Daoy (cell line): Measurements from ENCODE around the gene TTLL9. TPM values are rescaled to one million over a fixed set of nuclear protein-coding genes. Genes with fewer than 3 reads are reported as not detected.
A peak's percentile ranks its signal among the peaks of the same experiment; 100 is the strongest.

Experiments
- DNase-seq: peaks from one replicate; pipeline ENCODE4 v3.0.0-alpha.2; 2015; ENCODE audit warnings: low read depth
- total RNA-seq: library from RNA; depleted of rRNA; stranded (reverse); fragments of >200 nt; shearing (Covaris generic); gene quantifications from 2 replicates; pipeline ENCODE4 v1.2.3, GENCODE V29; 2014; rRNA removed

TTLL9 gene
- total RNA-seq, 1 experiment from 2014 or later: 1.5 TPM

DNA sequence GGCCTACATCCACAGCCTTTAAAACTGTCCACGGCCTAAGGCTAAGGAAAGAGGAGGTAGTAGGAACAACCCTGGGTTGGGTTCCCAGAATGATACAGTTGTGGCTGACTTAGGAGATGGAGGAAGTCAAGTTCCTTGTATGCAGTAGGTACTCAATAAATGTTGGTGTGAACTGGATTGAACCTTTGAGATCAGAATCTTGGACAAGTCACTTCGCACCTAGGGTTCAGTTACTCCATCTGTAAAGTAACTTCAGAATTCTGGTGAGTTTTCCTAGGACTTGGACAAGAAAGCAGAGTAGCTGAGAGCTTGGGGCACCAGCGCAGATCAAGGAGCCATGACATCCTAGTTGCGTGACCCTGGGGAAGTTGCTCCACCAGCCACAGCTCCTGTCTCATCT is 106.6 kb downstream of the TTLL9 start:
- DNase-seq: no peak

DNA sequence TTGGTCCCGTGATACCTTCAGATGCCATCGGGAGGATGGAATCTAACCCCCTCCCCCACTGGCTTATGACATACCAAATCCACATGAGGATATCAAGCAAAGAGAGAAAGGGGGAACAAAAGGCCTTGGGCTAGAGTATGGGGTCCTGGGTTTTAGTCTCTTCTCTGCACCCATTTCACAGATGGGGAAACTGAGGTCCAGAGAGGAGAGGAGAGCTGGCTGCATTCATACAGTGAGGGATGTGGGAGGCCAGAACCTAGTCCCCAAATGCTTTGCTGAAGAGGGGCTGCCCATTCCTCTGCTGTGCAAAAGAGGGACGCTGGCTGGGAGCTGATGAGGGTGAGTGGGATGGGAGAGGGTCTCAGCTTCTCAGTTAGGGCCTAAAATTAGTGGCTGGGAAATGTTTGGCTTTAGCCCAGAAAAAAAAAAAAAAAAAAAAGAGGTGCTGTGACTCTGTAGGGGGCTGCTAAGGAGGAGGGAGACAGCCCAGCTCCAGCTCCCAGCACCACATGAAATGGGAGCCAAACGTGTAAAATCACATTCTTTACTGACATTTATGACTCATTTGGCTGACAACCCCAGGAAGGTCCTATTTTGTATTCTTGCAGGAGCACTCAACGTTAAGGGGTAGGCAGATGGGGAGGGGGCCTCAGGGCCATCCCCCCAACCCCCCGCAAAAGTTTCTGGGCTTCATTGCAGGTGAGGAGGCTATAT is 109.4 kb downstream of the TTLL9 start:
- DNase-seq: no peak

DNA sequence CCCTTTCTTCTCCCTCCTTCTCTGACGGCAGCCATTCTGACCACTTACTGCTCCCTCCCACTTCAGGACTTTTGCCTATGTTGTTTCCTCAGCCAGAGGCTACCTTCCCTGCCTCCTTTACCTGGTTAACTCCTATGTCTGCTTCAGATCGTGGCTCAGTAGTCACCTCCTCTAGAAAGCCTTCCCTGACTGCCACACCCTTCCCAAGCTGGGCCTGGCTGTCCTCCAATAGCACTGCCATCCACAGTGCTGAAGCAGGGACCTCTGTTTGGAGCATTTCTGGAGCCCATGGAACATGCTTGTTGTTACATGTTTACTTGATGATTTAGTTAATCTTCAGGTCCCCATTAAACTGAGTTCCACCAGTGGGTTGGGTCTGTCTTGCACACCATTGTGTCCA is 111.3 kb downstream of the TTLL9 start:
- no peak for DNase-seq

DNA sequence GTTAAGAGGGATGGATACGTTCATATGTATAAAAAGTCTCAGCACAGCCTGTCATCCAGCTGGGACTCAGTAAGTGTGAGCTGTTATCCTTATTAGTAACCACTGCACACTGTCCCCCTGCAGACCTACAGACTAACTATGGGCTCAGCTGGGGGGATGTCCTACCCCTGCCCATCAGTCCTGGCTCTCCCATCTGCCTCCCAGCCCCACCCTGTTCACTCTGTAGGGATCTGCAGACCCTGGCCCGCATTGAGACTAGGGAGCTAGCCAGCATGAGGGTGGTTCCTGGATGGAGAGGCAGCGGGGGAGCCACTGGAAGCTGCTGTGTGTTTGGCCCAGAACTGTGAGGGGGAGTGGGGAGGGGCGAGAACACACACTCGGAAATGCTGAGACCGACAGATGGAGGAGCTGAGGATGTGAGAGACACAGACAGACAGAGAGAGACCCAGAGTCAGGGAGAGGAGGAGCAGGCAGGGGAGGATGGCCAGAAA is 114.6 kb downstream of the TTLL9 start:
- DNase-seq: no peak

DNA sequence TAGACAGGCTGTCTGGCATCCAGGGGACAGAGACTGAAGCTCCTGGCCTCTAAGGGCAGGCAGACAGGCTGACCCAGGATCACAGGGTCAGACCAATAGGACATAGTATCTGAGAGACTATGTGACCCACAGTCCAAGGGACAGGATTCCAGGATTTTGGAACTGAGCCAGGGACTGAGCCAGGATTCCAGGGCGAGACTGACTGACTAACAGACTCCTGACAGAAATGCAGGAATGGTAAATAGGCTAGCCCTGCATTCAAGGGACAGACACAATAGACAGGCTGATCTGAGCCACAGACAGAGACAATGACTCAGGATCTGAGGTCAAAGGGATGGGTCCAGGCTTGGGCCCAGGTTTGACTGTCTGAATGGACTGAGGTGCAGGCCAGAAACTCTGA is 117.3 kb downstream of the TTLL9 start:
- peak; percentile 14 for DNase-seq

DNA sequence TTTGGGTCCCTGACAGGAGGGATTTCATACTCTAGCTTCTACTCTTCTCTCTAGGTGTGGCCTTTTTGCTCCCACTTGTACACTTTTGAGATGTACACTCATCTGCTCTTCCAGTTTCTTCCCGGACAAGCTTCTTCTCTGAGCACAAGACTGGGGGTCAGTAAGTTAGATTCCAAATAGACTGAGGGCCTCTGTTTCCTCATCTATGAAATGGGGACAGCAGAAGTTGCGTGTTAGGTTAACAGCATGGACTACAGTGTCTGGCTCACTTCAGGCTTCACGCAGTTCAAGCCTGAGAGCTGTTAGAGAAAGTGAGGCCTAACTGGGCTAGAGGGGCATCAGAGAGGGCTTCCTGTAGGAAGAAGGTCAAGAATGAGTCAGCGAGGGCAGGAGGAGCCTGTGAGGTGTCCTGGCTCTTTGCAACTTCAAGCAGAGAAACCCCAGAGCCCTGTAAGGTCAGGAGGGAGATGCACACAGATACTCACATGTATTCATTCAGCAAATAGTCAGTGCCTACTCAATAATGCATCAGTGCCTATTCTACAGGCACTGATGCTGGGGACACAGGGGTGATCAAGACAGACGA is 118.1 kb downstream of the TTLL9 start:
- DNase-seq: no peak

DNA sequence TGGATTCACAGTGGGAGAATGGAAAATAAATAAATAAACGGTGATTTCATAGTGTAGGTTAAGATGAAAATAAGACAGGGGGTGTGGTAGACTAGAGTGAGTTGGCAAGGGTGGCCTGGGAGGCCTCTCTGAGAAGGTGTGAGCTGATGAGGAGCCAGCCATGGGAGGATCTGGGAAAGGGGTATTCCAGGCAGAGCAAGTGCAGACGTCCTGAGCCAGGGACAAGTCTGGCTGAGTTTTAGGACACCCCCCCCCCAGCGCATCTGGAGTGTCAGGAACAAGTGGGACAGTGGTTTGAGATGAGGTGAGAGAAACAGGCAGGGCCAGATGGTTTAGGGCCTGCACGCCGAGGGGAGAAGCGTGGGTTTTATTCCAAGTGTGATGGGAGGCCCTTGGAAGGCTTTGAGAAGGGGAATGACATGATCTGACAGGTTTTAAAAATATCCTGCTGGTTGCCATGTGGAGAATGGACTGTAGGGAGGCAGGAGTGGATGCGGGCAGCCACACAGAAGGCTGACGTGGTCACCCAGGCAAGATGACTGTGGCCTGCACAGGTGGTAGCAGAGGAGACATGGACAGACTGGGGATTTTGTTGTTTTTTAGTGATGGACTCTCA is 118.7 kb downstream of the TTLL9 start:
- no peak for DNase-seq

DNA sequence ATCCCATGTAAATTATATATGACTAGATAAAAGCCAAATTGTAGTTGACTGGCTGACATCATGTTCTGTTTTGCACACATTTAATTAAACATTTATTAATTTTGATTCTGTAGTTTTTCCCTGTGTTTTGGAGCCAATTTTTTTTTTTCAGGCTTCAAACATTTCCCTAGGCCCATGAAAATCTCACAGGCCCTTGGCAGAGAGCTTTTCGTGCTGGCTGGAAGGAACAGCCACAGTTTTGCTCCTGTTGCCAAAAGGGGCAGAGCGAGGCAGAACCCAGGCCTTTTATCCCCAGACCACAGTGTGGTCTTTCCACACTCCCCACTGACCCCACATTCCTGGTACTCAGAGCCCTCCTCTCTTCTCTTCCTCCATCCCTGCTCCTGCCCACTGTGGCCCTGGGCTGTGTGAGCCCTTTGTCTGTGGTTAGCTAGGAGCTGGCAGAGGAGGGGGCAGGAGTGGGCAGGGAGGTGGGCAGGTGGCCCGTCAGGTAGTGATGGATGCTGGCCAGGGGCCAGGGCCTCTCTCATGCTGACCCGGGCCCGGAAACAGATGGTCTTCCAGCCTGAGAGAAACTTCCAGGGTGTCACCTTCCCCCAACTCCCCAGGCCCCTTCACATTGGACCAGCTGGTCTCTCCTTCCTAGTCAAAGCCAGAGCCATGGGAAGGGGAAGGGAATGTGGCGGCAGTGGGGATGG is 120.4 kb downstream of the TTLL9 start:
- no peak for DNase-seq

DNA sequence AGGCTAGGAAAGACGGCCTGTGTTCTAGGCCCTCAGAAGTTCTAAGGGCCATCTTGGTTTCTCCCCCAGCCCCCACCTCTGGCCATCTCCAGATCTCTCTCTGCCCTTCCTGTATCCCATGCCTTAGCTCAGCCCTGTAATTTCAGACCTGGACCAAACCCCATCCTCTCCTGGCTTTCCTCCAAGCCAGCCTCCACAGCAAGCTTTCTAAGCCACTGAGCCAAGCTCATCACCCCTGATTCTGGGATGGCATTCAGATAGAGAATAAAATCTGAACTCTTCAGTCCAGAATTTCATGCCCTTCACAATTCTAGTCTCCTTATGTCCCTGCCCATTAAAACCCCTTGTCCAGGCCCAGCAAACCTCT is 120.9 kb downstream of the TTLL9 start:
- DNase-seq: no peak

DNA sequence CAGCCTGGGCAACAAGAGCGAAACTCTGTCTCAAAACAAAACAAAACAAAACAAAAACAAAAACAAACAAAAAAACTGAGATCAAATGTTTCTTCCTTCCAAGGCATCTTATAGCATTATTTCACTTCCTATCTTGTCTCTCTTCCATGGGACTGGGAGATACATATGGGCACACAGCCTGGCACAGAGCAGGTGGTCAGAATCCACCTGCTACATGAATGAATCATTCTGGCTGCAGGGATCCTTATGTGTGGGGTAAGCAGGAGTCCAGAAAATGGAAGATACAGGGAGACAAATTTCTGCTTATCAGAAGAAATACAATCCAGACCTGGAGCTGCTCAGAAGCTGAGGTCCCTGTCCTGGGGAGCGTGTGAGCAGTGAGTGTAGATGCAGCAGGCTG is 121.7 kb downstream of the TTLL9 start:
- no peak for DNase-seq

Other genes starting within 250 kb of the TTLL9 start
- not detected in 2 replicates for gene COX4I2, start 232.7 kb upstream of the TTLL9 start, total RNA-seq
- gene BCL2L1, start 147.8 kb upstream of the TTLL9 start, total RNA-seq: 49.1 and 55.1 TPM in 2 replicates
- gene TPX2, start 131.3 kb upstream of the TTLL9 start, total RNA-seq: 222 and 237 TPM in 2 replicates
- gene MYLK2, start 51.3 kb upstream of the TTLL9 start, total RNA-seq: 3.0 and 3.4 TPM in 2 replicates
- gene FOXS1, start 25.0 kb upstream of the TTLL9 start, total RNA-seq: 2.0 and 3.6 TPM in 2 replicates
- 1.9 and 4.2 TPM in 2 replicates for gene DUSP15, start 107 bp upstream of the TTLL9 start, total RNA-seq
- gene PDRG1, start 81.4 kb downstream of the TTLL9 start, total RNA-seq: 9.7 and 13.6 TPM in 2 replicates
- under 0.01 and 0.12 TPM in 2 replicates for gene XKR7, start 97.5 kb downstream of the TTLL9 start, total RNA-seq
- gene CCM2L, start 139.8 kb downstream of the TTLL9 start, total RNA-seq: 1.0 and 2.1 TPM in 2 replicates
- 0.15 TPM in 1 of 2 replicates, not detected in the other for gene HCK, start 181.6 kb downstream of the TTLL9 start, total RNA-seq
- gene TM9SF4, start 239.1 kb downstream of the TTLL9 start, total RNA-seq: 17.9 and 21.4 TPM in 2 replicates